SK-N-MC (cell line): Measurements from ENCODE around the gene CCM2.

Source experiments
- EZH2 ChIP-seq: fragments of 200-600 bp; sonication (generic); IDR thresholded peaks from one replicate; pipeline ENCODE4 v1.6.1; 2017; ENCODE audit warnings: antibody characterized with exemption
- FOXP2 ChIP-seq: optimal IDR thresholded peaks from 2 replicates; pipeline ENCODE3; 2011; ENCODE audit warnings: mild to moderate bottlenecking, moderate library complexity; ENCODE audit not compliant: insufficient read depth; ENCODE audit errors: extremely low read length, control extremely low read depth
- POLR2AphosphoS5 ChIP-seq: IDR thresholded peaks from 2 replicates; pipeline ENCODE4 v1.6.1; 2012; ENCODE audit warnings: mild to moderate bottlenecking, low read depth, low read length, borderline replicate concordance

DNA sequence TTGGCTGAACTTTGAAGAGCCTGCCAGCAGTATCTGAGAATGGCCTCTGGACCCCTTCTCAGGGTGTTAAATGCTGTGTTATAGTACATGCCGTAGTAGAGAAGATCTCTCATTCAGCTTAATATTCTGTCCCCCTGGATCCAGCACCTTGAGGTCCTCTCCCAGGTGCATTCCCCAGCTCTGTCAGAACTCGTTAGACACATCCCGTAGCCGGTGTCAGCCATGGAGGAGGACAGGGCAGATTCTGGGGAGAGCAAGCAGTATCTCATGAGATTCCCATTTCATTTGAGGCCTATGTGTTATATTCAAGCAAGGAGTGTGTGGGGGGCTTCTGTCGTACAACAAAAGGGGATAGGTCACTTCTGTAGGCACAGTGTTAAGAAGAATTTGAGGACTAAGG is 53.9 kb downstream of the CCM2 start:
- TF ChIP-seq POLR2AphosphoS5 (no peak), EZH2 (no peak), FOXP2 (no peak)
